Astrocyte of the spinal cord (primary cell): Measurements from ENCODE around the gene UBN2.

Experiments
- DNase-seq: peaks from one replicate; pipeline ENCODE4 v3.0.0; 2011; ENCODE audit warnings: low read depth, low spot score
- H3K4me3 ChIP-seq: 2 replicates; pipeline ENCODE4 v1.5.1; 2011; ENCODE audit warnings: low read depth, mild to moderate bottlenecking, low read length, moderate library complexity
- in situ Hi-C: cut with HindIII; loops from 2 replicates; pipeline ENCODE4 v1.10.0; 2017; ENCODE audit warnings: low sequenced_read_pairs
- TF ChIP-seq, protein P1 (sequence below): IDR thresholded peaks from 2 replicates; pipeline ENCODE4 v1.5.1; 2012; ENCODE audit warnings: low read depth, mild to moderate bottlenecking, low read length, inconsistent platforms

UBN2 gene

DNA sequence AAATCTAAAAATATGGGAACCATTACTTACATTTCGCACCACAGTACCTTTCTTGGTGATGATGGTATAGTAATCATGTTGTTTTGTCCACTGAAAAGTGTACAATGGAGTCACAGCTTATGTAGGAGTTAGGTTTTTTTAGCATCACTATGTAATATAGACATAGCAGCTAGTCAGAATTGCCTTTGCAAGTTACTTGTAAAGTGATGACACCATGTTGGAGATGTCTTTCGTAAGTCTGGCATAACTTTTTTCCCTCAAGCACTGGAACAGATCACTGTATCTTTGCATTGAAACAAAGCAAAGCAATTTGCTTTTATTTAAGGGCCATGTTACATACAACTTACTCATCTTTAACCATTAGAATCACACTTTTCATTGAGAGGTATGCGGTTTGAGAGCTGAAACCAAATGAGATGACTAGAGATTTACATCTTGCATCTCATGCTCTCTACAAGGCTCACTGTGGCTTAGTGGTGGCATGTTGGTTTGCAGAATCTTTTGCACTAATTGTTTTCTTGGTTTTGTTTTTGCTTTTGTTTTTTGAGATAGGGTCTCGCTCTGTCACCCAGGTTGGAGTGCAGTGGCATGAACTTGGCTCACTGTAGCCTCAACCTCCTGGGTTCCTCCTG, 18.3 kb downstream of the UBN2 start:
- DNase-seq = no peak
- TF ChIP-seq, protein P1, sequence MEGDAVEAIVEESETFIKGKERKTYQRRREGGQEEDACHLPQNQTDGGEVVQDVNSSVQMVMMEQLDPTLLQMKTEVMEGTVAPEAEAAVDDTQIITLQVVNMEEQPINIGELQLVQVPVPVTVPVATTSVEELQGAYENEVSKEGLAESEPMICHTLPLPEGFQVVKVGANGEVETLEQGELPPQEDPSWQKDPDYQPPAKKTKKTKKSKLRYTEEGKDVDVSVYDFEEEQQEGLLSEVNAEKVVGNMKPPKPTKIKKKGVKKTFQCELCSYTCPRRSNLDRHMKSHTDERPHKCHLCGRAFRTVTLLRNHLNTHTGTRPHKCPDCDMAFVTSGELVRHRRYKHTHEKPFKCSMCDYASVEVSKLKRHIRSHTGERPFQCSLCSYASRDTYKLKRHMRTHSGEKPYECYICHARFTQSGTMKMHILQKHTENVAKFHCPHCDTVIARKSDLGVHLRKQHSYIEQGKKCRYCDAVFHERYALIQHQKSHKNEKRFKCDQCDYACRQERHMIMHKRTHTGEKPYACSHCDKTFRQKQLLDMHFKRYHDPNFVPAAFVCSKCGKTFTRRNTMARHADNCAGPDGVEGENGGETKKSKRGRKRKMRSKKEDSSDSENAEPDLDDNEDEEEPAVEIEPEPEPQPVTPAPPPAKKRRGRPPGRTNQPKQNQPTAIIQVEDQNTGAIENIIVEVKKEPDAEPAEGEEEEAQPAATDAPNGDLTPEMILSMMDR = no peak
- no peak overlapping the region for H3K4me3 ChIP-seq
- in situ Hi-C loops = no loop called here

DNA sequence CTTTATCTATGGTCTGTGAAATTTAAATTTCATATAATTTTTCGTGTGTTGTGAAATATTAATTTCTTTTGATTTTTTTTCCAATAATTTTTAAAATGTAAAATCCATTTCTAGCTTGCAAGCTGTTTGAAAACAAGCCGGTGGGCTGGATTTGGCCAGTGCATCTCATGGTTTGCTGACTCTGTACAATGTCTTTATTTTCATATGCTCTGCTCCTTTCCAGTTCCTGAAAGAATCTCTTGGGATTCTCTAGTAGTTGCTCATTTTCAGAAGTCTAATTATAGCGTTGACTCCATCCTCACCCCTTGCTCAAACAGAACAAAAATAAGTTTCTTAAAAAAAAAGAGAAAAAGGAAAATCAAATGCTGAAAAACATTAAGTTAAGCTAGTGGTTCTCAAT, 21.4 kb downstream of the UBN2 start:
- H3K4me3 ChIP-seq = no peak overlapping the region
- TF ChIP-seq, protein P1 = no peak
- DNase-seq = no peak
- in situ Hi-C loops = no loop called here

GRCh38 chr7:139254281-139254680, 23.2 kb downstream of the UBN2 start:
- in situ Hi-C loops = no loop called here
- TF ChIP-seq, protein P1 = no peak
- DNase-seq = no peak
- no peak overlapping the region for H3K4me3 ChIP-seq

DNA sequence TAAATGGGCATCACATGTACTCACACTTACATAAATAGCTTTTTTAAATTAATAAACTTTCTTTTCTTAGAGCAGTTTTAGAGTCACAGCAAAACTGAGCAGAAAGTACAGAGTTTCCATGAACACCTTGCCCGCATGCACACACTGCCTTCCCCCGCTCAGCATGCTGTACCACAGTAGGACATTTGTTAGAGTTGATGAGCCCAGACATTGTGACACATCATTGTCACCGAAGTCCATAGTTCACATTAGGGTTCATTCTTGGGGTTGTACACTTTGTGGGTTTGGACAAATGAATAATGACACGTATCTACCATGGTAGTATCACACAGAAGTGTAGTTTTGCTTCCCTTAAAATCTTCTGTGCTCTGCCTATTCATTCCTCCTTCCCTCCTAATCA, 23.7 kb downstream of the UBN2 start:
- H3K4me3 ChIP-seq = no peak overlapping the region
- DNase-seq = no peak
- in situ Hi-C loops = no loop called here
- TF ChIP-seq, protein P1 = no peak

DNA sequence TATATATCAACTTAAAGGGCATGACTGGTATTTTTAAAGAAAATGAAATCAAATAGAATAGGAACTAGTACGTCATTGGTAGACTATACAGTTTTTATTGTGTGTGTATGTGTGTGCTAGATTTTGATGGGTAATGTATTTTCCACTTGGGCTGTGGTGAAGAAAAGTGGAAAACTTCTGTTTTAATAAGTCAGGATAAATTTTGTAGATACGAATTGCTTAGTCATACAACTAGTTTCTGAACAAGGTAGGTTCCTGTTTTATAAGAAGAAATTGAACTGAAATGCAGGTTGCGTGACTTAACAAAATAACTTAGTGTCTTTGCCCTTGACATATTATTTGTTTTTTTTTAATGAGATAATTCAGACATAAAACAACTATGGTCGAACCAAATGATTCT, 24.3 kb downstream of the UBN2 start:
- H3K4me3 ChIP-seq = no peak overlapping the region
- TF ChIP-seq, protein P1 = no peak
- DNase-seq = no peak
- in situ Hi-C loops = no loop called here

GRCh38 chr7:139259142-139259541, 28.1 kb downstream of the UBN2 start:
- TF ChIP-seq, protein P1 = no peak
- no peak for DNase-seq
- no peak overlapping the region for H3K4me3 ChIP-seq
- in situ Hi-C loops = no loop called here
